ENCODE data around the gene BBS7. TPM values are rescaled to one million over a fixed set of nuclear protein-coding genes. Genes with fewer than 3 reads are reported as not detected.

The BBS7 gene
- total and polyA plus RNA-seq, 10 of the 15 experiments (the other 5 are each of a cell fraction or from before 2014, with no cell fraction given): 5.2 to 15.2 (median 9.0) TPM

DNA sequence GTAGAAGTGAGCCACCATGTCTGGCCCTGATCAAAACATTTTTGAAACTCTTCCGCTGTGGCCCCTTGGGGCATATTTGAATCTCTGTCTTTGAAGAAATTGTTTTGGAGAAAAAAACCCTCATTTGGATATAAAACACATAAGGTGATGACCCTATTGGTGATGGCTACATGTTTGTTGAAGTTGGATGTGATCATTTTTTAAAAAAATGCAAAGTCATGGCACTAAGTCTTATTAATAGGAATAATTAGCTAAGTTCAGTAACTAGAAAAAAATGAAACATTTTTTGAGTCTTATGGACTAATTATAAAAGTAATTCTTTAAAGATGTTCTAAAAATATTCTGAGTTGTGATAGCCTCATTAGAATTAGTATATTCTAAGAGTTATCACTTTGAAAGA lies 17.9 kb upstream of the BBS7 start (continued):
- TF ChIP-seq ZNF207 (IDR thresholded peaks at IDR 0.05; ENCODE audit: borderline replicate concordance): no peak
- TF ChIP-seq, protein P1, sequence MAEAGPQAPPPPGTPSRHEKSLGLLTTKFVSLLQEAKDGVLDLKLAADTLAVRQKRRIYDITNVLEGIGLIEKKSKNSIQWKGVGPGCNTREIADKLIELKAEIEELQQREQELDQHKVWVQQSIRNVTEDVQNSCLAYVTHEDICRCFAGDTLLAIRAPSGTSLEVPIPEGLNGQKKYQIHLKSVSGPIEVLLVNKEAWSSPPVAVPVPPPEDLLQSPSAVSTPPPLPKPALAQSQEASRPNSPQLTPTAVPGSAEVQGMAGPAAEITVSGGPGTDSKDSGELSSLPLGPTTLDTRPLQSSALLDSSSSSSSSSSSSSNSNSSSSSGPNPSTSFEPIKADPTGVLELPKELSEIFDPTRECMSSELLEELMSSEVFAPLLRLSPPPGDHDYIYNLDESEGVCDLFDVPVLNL (IDR thresholded peaks at IDR 0.05; ENCODE audit: low read depth, low read length): no peak
- TF ChIP-seq, protein P2, sequence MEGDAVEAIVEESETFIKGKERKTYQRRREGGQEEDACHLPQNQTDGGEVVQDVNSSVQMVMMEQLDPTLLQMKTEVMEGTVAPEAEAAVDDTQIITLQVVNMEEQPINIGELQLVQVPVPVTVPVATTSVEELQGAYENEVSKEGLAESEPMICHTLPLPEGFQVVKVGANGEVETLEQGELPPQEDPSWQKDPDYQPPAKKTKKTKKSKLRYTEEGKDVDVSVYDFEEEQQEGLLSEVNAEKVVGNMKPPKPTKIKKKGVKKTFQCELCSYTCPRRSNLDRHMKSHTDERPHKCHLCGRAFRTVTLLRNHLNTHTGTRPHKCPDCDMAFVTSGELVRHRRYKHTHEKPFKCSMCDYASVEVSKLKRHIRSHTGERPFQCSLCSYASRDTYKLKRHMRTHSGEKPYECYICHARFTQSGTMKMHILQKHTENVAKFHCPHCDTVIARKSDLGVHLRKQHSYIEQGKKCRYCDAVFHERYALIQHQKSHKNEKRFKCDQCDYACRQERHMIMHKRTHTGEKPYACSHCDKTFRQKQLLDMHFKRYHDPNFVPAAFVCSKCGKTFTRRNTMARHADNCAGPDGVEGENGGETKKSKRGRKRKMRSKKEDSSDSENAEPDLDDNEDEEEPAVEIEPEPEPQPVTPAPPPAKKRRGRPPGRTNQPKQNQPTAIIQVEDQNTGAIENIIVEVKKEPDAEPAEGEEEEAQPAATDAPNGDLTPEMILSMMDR (IDR thresholded peaks at IDR 0.05 in 2 of 3, conservative IDR thresholded peaks at IDR 0.05 in 1 of 3; ENCODE audit: control insufficient read depth in 2 of 3, extremely low read depth in 1 of 3, insufficient read depth in 1 of 3, low read depth in 3 of 3, low read length in 3 of 3): no peak
- TF ChIP-seq WRNIP1 (IDR thresholded peaks at IDR 0.05; ENCODE audit: borderline replicate concordance, low read depth, low read length): no peak
- TF ChIP-seq YY1 (IDR thresholded peaks at IDR 0.05; ENCODE audit: low read depth, low read length): no peak
- TF ChIP-seq, protein P3, sequence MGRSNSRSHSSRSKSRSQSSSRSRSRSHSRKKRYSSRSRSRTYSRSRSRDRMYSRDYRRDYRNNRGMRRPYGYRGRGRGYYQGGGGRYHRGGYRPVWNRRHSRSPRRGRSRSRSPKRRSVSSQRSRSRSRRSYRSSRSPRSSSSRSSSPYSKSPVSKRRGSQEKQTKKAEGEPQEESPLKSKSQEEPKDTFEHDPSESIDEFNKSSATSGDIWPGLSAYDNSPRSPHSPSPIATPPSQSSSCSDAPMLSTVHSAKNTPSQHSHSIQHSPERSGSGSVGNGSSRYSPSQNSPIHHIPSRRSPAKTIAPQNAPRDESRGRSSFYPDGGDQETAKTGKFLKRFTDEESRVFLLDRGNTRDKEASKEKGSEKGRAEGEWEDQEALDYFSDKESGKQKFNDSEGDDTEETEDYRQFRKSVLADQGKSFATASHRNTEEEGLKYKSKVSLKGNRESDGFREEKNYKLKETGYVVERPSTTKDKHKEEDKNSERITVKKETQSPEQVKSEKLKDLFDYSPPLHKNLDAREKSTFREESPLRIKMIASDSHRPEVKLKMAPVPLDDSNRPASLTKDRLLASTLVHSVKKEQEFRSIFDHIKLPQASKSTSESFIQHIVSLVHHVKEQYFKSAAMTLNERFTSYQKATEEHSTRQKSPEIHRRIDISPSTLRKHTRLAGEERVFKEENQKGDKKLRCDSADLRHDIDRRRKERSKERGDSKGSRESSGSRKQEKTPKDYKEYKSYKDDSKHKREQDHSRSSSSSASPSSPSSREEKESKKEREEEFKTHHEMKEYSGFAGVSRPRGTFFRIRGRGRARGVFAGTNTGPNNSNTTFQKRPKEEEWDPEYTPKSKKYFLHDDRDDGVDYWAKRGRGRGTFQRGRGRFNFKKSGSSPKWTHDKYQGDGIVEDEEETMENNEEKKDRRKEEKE (IDR thresholded peaks at IDR 0.05): no peak
- TF ChIP-seq, protein P4, sequence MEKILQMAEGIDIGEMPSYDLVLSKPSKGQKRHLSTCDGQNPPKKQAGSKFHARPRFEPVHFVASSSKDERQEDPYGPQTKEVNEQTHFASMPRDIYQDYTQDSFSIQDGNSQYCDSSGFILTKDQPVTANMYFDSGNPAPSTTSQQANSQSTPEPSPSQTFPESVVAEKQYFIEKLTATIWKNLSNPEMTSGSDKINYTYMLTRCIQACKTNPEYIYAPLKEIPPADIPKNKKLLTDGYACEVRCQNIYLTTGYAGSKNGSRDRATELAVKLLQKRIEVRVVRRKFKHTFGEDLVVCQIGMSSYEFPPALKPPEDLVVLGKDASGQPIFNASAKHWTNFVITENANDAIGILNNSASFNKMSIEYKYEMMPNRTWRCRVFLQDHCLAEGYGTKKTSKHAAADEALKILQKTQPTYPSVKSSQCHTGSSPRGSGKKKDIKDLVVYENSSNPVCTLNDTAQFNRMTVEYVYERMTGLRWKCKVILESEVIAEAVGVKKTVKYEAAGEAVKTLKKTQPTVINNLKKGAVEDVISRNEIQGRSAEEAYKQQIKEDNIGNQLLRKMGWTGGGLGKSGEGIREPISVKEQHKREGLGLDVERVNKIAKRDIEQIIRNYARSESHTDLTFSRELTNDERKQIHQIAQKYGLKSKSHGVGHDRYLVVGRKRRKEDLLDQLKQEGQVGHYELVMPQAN (conservative IDR thresholded peaks at IDR 0.05): no peak
